Mesothelial cell of epicardium (in vitro differentiated cells): Measurements from ENCODE around the gene LHFPL6. TPM values are rescaled to one million over a fixed set of nuclear protein-coding genes. Genes with fewer than 3 reads are reported as not detected.

Source experiments
- DNase-seq, 2 experiments: peaks; one replicate each; pipeline ENCODE4 v3.0.0; 2021; ENCODE audit warnings: low spot score in 2 of 2; ENCODE audit not compliant: unreplicated experiment in 2 of 2
- H3K27ac Mint-ChIP-seq: 2 replicates; pipeline ENCODE4 v1.8.0; 2021; ENCODE audit warnings: mixed read lengths
- H3K27me3 Mint-ChIP-seq: 2 replicates; pipeline ENCODE4 v1.8.0; 2021; ENCODE audit warnings: low read depth, mixed read lengths
- H3K36me3 Mint-ChIP-seq: 2 replicates; pipeline ENCODE4 v1.8.0; 2021; ENCODE audit warnings: mixed read lengths
- H3K4me1 Mint-ChIP-seq: 2 replicates; pipeline ENCODE4 v1.8.0; 2021; ENCODE audit warnings: mixed read lengths
- H3K4me3 Mint-ChIP-seq: 2 replicates; pipeline ENCODE4 v1.8.0; 2021; ENCODE audit warnings: mild to moderate bottlenecking, moderate library complexity, mixed read lengths
- H3K9me3 Mint-ChIP-seq: 2 replicates; pipeline ENCODE4 v1.8.0; 2021; ENCODE audit warnings: mixed read lengths
- CTCF ChIP-seq: fragments of 200-600 bp; sonication (generic); IDR thresholded peaks from one replicate; pipeline ENCODE4 v1.5.0; 2021; ENCODE audit warnings: antibody characterized with exemption; ENCODE audit not compliant: unreplicated experiment
- total RNA-seq: library from RNA; stranded (reverse); gene quantifications from 3 replicates; pipeline ENCODE4 v1.2.1, GENCODE V29; 2021

LHFPL6 gene
- total RNA-seq, 1 donor from 2014 or later: 18.2 TPM

GRCh38 chr13:39515224-39515714 lies 87.7 kb downstream of the LHFPL6 start:
- Mint-ChIP-seq H3K36me3 (peaks cover 1% of the 10 kb centered on the region), H3K27ac (no peak overlapping the region), H3K4me1 (peaks cover 36% of the 10 kb centered on the region), H3K27me3 (peaks cover 5% of the 10 kb centered on the region), H3K9me3 (no peaks in the 10 kb centered on the region), H3K4me3 (no peak overlapping the region)
- no peak for TF ChIP-seq CTCF
- DNase-seq: no peak

GRCh38 chr13:39512687-39513086 lies 90.3 kb downstream of the LHFPL6 start:
- DNase-seq: no peak
- H3K27me3 Mint-ChIP-seq: peaks cover 5% of the 10 kb centered on the region
- peaks cover 1% of the 10 kb centered on the region for H3K36me3 Mint-ChIP-seq
- H3K4me3 Mint-ChIP-seq: no peak overlapping the region
- no peaks in the 10 kb centered on the region for H3K9me3 Mint-ChIP-seq
- peaks cover 39% of the 10 kb centered on the region for H3K4me1 Mint-ChIP-seq
- H3K27ac Mint-ChIP-seq: peak overlapping the region; percentile 59
- no peak for TF ChIP-seq CTCF

- Mint-ChIP-seq H3K4me3 (no peak overlapping the region), H3K9me3 (no peaks in the 10 kb centered on the region), H3K27ac (no peak overlapping the region), H3K27me3 (peaks cover 5% of the 10 kb centered on the region), H3K4me1 (peaks cover 43% of the 10 kb centered on the region), H3K36me3 (peaks cover 1% of the 10 kb centered on the region)
- TF ChIP-seq CTCF: no peak
- DNase-seq: no peak
Observed at GRCh38 chr13:39510316-39510695, 92.7 kb downstream of the LHFPL6 start.

- H3K27me3 Mint-ChIP-seq: peaks cover 5% of the 10 kb centered on the region
- no peaks in the 10 kb centered on the region for H3K9me3 Mint-ChIP-seq
- H3K36me3 Mint-ChIP-seq: peaks cover 1% of the 10 kb centered on the region
- H3K27ac Mint-ChIP-seq: no peak overlapping the region
- H3K4me1 Mint-ChIP-seq: peaks cover 43% of the 10 kb centered on the region
- no peak overlapping the region for H3K4me3 Mint-ChIP-seq
- no peak for TF ChIP-seq CTCF
- DNase-seq: no peak
Observed at GRCh38 chr13:39509616-39510315, 93.2 kb downstream of the LHFPL6 start.

GRCh38 chr13:39506559-39507390 lies 96.2 kb downstream of the LHFPL6 start:
- H3K27me3 Mint-ChIP-seq: no peaks in the 10 kb centered on the region
- H3K4me1 Mint-ChIP-seq: peaks cover 28% of the 10 kb centered on the region
- H3K36me3 Mint-ChIP-seq: no peaks in the 10 kb centered on the region
- DNase-seq: no peak
- no peaks in the 10 kb centered on the region for H3K9me3 Mint-ChIP-seq
- TF ChIP-seq CTCF: no peak
- no peak overlapping the region for H3K4me3 Mint-ChIP-seq
- H3K27ac Mint-ChIP-seq: peak overlapping the region; percentile 30
